Progenitor cell of endocrine pancreas (in vitro differentiated cells): ENCODE measurements around the gene DGKK. TPM values are rescaled to one million over a fixed set of nuclear protein-coding genes. Genes with fewer than 3 reads are reported as not detected.

Experiments used
- DNase-seq: peaks from one replicate; pipeline ENCODE4 v3.0.0; 2021; ENCODE audit warnings: low spot score; ENCODE audit not compliant: unreplicated experiment
- H3K27ac Mint-ChIP-seq: 2 replicates; pipeline ENCODE4 v1.8.0; 2021; ENCODE audit warnings: mild to moderate bottlenecking, moderate library complexity, mixed read lengths
- H3K27me3 Mint-ChIP-seq: 2 replicates; pipeline ENCODE4 v1.8.0; 2021; ENCODE audit warnings: mixed read lengths
- H3K36me3 Mint-ChIP-seq: 2 replicates; pipeline ENCODE4 v1.8.0; 2022; ENCODE audit warnings: mixed read lengths; ENCODE audit not compliant: insufficient read depth
- H3K4me1 Mint-ChIP-seq: 2 replicates; pipeline ENCODE4 v1.8.0; 2021; ENCODE audit warnings: low read depth, mixed read lengths
- H3K4me3 Mint-ChIP-seq: 2 replicates; pipeline ENCODE4 v1.8.0; 2021; ENCODE audit warnings: low read depth, mild to moderate bottlenecking, moderate library complexity, mixed read lengths
- H3K9me3 Mint-ChIP-seq: 2 replicates; pipeline ENCODE4 v1.8.0; 2021; ENCODE audit warnings: low read depth, mixed read lengths
- CTCF ChIP-seq: fragments of 200-600 bp; sonication (generic); IDR thresholded peaks from one replicate; pipeline ENCODE4 v1.5.0; 2021; ENCODE audit warnings: antibody characterized with exemption, mild to moderate bottlenecking; ENCODE audit not compliant: unreplicated experiment
- total RNA-seq: library from RNA; stranded (reverse); gene quantifications from 2 replicates; pipeline ENCODE4 v1.2.1, GENCODE V29; 2021

The DGKK gene
- total RNA-seq, 1 donor from 2014 or later: 1.1 TPM

DNA sequence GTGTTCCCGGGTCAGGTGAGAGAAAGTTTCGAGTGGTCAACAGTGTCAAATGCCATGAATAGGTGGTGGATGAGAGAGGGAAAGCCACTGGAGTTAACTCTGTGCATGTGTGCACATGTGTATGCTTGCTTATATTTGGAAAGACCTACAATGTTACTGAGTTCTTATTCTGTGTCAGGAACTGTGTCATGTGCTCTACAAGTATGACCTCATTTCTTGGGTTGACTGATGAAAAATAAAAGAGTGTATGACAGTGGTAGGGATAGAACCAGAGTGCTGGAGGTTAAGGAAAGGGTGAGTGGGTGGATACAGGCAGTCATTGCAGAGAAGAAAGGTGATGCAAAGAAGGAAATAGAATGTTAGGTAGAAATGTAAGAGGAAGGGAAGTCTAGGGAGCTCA, 22.1 kb upstream of the DGKK start:
- H3K4me3 Mint-ChIP-seq: no peak overlapping the region
- DNase-seq: no peak
- H3K27me3 Mint-ChIP-seq: peaks cover 4% of the 10 kb centered on the region
- no peak overlapping the region for H3K27ac Mint-ChIP-seq
- H3K4me1 Mint-ChIP-seq: no peaks in the 10 kb centered on the region
- H3K36me3 Mint-ChIP-seq: peaks cover 2% of the 10 kb centered on the region
- TF ChIP-seq CTCF: no peak
- peaks cover 19% of the 10 kb centered on the region for H3K9me3 Mint-ChIP-seq

DNA sequence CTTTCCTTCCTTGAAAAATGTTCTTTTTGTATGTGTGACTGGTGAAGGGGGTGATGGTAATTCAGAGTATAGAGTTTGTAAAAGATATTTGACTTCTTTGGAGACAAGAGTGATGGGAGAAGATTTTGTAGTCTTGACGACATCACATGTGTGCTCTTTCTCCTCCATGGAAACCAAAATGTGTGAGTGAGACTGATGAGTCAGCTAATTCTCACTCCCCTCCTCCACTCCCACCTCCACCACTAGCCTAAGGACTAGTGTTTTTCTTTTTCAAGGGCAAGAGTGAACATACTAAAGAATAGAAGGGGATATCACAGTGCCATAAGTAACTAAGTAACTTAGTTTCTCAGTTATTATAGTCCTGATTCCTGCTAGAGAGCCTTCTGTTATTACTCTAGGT, 14.0 kb upstream of the DGKK start:
- Mint-ChIP-seq H3K27me3 (no peaks in the 10 kb centered on the region), H3K4me3 (no peak overlapping the region), H3K27ac (no peak overlapping the region), H3K9me3 (peaks cover 9% of the 10 kb centered on the region), H3K4me1 (no peaks in the 10 kb centered on the region), H3K36me3 (no peaks in the 10 kb centered on the region)
- TF ChIP-seq CTCF: no peak
- no peak for DNase-seq

DNA sequence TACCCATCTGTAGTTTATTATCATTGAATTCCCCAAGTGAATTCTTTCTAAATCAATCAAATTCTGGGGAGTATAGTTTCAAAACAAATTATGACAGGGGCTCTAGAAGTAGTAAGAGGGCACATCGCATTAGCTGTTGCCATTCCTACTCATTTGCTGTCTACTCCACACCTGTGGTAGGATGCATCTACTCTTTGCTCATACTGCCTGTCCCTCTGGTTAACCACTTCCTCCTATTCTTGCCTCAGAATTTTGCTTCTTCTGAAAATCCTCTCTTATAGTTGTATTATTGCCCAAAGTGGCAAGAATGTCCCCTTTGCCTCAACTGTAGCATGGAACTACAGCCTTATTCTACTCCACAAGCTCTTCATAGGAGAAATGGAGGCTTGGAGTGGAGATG, 12.7 kb upstream of the DGKK start:
- peaks cover 13% of the 10 kb centered on the region for H3K9me3 Mint-ChIP-seq
- H3K27ac Mint-ChIP-seq: no peak overlapping the region
- no peak for DNase-seq
- no peaks in the 10 kb centered on the region for H3K4me1 Mint-ChIP-seq
- H3K27me3 Mint-ChIP-seq: no peaks in the 10 kb centered on the region
- no peak for TF ChIP-seq CTCF
- no peak overlapping the region for H3K4me3 Mint-ChIP-seq
- H3K36me3 Mint-ChIP-seq: no peaks in the 10 kb centered on the region

DNA sequence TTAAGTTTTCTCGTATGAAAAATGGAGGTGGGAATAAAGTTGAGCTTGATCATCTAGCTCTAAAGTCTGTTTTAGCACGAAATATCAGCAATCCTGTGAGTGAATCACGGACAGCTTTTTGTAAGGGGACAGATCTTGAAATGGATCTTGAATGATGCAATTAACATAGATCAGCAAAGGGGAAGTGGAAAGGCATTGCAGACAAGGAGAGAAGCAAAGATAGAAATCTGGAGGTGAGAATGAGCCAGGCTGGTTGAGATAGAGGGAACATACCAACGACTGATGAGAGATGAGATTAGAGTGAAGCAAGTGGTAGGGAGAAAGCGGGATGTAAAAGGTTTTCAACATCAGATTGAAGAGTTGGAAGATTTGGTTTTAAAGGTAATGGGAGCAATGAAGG, 4.6 kb upstream of the DGKK start:
- H3K27me3 Mint-ChIP-seq: peaks cover 24% of the 10 kb centered on the region

DNA sequence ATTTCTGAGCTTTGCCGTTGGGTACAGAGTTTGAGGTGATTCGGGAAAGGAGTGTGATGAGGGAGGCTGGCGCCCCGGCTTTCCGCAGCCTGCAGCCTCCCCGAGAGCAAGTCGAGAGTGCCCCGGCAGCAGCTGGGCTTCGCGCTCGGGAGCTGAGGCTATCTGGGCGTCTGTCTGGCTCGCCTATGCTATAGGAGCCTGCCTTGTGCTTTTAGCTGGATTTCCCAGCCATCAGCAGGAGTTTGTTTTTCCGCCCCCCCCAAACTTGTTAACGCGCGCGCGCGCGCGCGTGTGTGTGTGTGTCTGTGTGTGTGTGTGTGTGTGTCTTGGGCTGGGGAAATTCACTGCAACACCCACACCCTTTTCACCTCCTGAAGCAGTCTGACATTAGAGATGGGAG, 765 bp upstream of the DGKK start:
- peaks cover 8% of the 10 kb centered on the region for H3K9me3 Mint-ChIP-seq
- no peak for TF ChIP-seq CTCF
- H3K27me3 Mint-ChIP-seq: peaks cover 56% of the 10 kb centered on the region
- no peak for DNase-seq
- H3K4me3 Mint-ChIP-seq: peak overlapping the region; percentile 66
- no peak overlapping the region for H3K27ac Mint-ChIP-seq
- no peaks in the 10 kb centered on the region for H3K36me3 Mint-ChIP-seq
- H3K4me1 Mint-ChIP-seq: peaks cover 3% of the 10 kb centered on the region

More for the DNA sequence above, 4.6 kb upstream of the DGKK start:
- TF ChIP-seq CTCF: no peak
- Mint-ChIP-seq H3K4me1 (peaks cover 3% of the 10 kb centered on the region), H3K9me3 (peaks cover 14% of the 10 kb centered on the region), H3K27ac (no peak overlapping the region), H3K4me3 (no peak overlapping the region), H3K36me3 (no peaks in the 10 kb centered on the region)
- no peak for DNase-seq
